Stimulated activated CD8-positive, alpha-beta memory T cell treated with anti-CD3 and anti-CD28 coated beads, Interleukin-15, amount 100 ng/mL, for 24 hours (primary cell): Measurements from ENCODE around the gene AXIN1.
"Not testable (repeated sequence)": the region's sequence is repeated elsewhere in the genome, so short reads cannot be mapped to it uniquely, and the experiment has no call there.

Source experiments
- DNase-seq: peaks from one replicate; pipeline ENCODE4 v3.0.0-alpha.2; 2020; ENCODE audit warnings: low read depth

Gene AXIN1, protein sequence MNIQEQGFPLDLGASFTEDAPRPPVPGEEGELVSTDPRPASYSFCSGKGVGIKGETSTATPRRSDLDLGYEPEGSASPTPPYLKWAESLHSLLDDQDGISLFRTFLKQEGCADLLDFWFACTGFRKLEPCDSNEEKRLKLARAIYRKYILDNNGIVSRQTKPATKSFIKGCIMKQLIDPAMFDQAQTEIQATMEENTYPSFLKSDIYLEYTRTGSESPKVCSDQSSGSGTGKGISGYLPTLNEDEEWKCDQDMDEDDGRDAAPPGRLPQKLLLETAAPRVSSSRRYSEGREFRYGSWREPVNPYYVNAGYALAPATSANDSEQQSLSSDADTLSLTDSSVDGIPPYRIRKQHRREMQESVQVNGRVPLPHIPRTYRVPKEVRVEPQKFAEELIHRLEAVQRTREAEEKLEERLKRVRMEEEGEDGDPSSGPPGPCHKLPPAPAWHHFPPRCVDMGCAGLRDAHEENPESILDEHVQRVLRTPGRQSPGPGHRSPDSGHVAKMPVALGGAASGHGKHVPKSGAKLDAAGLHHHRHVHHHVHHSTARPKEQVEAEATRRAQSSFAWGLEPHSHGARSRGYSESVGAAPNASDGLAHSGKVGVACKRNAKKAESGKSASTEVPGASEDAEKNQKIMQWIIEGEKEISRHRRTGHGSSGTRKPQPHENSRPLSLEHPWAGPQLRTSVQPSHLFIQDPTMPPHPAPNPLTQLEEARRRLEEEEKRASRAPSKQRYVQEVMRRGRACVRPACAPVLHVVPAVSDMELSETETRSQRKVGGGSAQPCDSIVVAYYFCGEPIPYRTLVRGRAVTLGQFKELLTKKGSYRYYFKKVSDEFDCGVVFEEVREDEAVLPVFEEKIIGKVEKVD

DNA sequence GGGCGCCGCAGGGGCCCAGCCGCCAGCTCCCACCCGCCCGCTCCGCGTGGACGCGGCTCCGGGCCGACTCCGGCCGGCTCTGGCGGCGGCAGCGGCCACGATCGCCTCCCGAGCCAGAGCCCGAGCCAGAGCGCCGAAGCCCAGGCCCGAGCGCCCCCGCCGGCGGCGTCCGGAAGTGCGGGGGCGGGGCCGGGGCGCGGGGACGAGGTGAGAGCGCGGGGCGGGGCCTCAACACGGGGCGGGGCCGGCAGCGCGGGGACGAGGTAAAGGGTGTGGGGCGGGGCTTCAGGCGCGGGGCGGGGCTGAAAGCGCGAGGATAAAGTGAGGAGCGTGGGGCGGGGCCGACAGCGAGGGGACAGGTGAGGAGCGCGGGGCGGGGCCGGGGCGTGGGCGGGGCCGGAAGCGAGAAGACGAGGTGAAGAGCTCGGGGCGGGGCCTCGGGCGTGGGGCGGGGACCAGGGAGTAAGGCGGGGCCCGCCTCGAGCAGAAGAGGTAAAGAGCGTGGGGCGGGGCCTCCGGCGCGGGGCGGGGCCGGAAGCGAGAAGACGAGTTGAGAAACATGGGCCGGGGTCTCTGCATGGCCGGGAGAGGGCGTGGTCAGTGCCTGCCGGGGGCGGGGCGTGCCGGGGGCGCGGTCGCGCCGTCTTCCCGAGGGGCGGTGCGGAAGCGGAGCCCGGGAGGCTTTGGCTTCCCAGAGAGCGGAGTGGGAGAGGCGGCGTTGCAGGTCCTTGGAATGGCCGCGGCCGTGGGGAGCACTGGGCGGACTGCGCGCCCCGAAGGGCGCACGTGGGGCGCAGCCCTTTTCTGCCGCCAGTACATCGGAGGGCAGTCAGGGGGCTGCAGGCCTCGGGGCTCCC is at the start of gene AXIN1:
AXIN1 (minus strand) TSS at position 177 of the 857 bp plus-strand sequence. CDS start 5,698 bp downstream, outside the sequence.
- peak; percentile 100 for DNase-seq

DNA sequence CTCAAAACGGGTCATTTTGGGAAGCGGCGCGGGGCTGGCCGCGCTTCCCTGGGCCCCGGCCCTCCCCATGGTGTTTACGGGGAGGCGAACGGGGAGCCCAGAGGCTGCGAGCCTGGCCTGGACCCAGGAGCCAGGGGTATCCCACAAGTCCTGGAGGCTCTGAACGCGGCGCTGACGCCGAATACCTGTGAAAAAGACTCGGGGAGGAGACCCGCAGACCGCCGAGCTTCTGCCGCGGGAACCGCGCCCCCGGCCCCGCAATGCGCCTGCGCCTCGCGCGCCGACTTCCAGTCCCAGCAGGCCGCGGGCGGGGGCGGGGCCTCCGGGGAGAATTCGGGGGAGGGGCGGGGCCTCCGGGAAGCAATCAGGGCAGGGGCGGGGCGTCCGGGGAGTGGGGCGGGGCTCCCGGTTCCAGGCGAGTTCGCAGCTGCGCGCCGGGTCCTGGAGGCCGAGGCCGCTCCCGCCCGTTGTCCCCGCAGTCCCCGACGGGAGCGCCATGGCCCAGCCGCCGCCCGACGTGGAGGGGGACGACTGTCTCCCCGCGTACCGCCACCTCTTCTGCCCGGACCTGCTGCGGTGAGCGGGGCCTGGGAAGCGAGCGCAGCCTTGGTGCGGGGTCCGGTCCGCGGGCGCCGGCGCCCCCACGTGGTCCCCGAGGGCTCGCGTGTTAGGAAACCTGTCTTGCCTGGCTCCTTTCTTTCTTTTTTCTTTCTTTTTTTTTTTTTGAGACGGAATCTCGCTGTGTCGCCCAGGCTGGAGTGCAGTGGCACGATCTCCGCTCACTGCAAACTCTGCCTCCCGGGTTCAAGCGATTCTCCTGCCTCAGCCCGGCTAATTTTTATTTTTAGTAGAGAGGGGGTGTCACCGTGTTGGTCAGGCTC is 49.2 kb upstream of the AXIN1 start, which contains the start of gene DECR2:
DECR2 (plus strand) TSS at position 418 of the 881 bp plus-strand sequence; CDS start at position 497, 79 bp downstream.
- peak; percentile 100 for DNase-seq

DNA sequence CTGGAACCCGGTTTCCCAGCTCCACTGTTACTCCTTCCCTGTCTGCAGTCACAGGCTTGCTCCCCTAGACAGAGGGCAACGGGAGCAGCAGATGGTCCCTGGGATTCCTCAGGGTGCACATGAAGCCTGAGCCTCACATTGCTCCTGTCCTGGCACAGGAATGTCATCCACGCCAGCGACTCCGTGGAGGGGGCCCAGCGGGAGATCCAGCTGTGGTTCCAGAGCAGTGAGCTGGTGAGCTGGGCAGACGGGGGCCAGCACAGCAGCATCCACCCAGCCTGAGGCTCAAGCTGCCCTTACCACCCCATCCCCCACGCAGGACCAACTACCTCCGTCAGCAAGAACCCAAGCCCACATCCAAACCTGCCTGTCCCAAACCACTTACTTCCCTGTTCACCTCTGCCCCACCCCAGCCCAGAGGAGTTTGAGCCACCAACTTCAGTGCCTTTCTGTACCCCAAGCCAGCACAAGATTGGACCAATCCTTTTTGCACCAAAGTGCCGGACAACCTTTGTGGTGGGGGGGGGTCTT is 47.6 kb upstream of the AXIN1 start:
- DNase-seq = no peak

DNA sequence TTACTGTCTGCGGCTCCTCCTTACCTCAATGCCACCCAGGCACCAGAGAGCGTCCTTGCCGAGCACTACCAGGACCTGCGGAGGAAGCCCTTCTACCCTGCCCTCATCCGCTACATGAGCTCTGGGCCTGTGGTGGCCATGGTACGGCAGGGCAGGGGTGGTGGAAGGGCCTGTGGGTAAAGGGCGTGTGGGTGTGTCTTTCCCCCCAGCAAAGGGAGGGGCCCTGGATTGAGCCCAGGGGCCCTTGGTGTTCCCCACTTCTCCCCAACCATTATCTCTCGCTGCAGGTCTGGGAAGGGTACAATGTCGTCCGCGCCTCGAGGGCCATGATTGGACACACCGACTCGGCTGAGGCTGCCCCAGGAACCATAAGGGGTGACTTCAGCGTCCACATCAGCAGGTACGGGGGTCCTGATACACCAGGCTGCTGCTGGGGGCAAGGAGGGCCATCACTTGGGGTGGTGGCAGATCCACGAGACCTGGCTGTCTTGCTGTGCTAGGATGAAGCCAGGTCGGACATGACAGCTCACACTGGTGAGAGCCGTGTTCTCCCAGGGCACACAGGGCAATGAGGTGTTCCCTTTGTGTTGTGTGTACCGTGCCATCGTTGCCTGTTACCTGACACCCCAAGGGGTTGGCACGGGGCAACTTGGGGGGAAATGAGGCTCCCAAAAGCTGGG is 47.0 kb upstream of the AXIN1 start:
- DNase-seq = no peak

DNA sequence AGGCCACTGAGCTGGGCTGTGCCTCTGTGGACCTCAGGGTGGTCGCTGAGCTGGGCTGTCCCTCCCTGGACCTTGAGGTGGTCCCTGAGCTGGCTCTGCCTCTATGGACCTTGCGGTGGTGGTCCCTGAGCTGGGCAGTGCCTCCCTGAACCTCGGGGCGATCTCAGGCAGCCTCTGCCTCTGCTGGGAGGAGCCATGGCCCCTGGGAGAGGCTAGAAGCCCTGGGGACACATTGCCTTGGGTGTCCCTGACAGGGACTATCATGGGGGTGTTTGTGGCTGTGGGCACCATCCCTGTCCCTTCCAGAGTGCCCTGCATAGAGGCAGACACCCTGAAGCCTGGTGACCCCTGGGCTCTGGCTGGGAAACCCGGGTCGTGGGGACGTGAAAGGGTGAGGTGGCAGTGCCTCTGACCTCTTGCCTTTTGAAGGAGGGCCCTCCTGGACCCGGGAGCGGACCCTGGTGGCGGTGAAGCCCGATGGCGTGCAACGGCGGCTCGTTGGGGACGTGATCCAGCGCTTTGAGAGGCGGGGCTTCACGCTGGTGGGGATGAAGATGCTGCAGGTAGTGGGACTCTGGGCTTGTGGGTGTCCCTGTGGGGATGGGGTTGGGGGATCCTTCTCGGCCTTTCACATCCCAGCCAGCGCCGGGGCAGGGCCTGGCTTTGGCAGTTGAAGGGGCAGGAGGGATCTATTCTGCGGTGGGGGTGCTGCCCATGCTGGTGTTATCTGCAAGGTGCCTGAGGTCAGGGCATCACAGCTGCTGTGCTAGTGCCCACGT is 46.2 kb upstream of the AXIN1 start:
- no peak for DNase-seq

DNA sequence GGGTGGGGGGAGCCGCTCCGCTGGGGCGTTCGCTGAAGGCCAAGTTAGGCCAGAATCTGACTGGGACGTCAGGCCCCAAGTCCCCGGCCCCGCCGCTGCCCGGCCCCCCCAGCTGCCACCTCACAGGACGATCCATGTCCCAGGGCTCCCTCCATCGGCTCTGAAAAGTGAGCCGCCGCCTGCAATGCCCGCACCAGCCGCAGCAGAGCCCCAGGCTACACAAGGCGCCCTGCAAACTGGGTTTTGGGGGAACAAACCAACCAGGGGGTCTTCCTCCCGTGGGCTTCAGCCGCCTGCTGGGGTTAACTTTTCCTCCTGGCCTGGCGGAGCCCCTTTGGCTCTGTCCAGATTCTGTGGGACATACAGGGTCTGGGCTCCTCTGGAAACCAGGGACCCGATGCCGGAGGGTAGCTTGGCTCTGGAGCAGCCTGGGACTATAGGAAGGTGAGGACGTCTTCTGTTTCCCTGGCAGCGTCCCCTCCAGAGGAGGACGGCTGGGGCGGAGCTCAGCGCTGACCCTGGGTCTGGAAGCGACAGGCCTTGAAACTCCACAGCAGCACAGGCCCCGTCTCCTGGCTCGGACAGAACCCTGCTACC is 45.3 kb upstream of the AXIN1 start:
- no peak for DNase-seq

DNA sequence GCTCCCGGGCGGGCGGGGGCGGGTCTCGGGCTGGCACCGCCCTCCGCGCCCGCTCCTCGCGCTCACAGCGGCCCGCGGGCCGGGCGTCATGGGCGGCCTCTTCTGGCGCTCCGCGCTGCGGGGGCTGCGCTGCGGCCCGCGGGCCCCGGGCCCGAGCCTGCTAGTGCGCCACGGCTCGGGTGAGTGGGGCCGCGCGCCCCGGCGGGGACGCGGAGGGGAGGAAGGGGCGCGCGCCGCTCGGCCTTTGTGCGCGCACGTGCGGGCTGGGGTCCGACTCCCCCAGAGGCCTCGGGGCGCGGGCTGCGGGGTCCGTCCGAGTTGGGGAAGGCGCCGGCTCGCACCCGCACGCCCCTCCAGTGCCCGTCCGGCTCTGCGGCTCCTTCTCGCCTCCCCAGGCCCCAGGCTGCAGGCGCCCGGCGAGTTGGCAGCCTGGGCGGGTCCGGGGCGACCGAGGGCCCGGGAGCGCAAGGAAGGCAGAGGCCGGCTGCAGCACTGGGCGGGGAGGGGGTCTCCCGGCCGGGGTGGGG is 44.7 kb upstream of the AXIN1 start, which contains the start of gene NME4:
NME4 (plus strand) TSS at position 65 of the 527 bp plus-strand sequence; CDS start at position 89, 24 bp downstream.
- DNase-seq = no peak

DNA sequence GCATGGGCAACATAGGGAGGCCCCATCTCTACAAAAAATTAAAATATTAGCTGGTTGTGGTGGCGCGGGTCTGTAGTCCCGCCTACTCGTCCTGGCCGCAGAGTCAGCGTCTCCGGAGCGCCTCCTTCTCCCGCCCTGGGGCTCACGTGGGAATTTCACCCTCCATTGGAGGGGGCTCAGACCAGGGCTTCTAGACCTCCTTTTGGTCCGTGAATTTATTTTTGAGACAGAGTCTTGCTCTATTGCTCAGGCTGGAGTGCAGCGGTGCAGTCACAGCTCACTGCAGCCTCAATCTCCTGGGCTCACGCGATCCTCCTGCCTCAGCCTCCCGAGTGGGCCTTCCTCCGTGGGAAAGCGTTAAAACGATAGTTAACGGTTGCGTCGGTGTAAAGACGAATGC is 44.1 kb upstream of the AXIN1 start:
- no peak for DNase-seq

DNA sequence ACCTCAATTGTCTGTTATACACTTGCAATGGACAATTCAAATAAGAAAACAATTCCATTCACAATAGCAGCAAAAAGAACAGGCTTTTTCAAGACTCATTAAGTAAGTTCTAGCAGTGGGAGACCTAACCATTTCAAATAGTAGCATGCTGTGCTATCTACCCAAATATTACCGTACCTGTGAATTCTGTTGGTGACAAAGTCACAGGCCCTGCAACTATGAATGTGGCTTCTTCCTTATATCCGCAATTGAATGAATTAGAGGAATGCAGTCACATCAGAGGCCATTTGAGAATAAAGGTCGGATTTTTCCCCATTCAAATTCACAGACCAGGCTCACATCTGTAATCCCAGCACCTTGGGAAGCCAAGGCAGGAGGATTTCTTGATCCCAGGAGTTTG is 43.7 kb upstream of the AXIN1 start:
- no peak for DNase-seq

DNA sequence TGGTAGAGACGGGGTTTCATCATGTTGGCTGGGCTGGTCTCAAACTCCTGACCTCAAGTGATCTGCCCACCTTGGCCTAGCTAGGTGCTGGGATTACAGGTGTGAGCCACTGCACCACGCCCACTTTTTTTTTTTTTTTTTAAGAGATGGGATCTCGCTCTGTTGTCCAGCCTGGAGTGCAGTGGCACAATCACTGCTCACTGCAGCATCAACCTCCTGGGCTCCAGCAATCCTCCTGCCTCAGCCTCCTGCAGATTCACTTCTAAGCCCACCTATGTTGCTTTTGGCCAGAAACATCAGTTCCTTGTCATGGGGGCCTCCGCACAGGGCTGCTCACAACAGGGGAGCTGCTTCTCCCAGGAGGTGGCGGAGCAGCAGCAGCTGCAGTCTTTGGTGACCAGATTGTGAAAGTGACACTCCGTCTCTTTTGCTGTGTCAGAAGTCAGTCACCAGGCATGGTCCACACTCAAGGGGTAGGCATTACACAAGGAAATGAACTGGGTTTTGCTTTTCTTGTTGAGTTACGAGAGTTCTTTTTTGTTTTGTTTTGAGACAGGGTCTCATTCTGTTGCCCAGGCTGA is 40.0 kb upstream of the AXIN1 start:
- no peak for DNase-seq

DNA sequence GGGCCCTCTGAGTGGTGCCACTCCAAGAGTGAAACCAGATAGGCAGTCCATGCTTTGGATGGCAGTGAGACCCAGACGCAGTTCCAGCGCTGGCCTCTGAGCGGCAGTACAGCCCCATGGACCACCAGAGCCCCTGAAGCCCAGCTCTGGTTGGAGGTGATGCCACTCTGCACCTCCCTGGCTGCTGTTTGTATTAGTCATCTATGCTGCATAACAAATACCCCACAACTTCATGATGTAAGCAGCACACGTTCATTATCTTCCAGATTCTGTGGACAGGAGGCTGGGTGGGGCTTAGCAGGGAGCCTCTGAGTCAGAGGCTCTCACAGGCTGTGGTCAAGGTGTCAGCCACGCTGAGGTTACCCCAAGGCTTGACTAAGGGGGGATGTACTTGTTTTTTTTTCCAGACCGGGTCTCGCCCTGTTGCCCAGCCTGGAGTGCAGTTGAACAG is 39.4 kb upstream of the AXIN1 start:
- peak; percentile 66 for DNase-seq

DNA sequence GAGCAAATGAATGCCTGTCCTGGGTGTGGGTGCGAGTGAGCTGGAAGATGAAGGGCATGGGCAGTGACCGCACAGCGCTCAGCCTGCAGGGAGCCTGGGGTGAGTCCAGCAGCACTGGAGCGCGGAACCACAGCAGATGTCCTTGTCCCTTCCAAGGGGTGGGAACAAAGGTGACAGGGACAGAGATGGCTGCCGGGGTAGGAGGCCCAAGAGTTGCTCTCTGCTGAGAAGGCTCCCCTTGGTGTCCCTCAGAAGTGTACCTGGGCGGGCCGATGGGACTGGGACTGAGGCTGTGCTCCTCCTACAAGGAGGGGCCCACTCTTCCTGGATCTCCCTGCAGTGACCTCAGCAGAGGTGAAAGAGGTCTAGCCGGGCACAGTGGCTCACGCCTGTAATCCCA is 36.8 kb upstream of the AXIN1 start:
- no peak for DNase-seq

DNA sequence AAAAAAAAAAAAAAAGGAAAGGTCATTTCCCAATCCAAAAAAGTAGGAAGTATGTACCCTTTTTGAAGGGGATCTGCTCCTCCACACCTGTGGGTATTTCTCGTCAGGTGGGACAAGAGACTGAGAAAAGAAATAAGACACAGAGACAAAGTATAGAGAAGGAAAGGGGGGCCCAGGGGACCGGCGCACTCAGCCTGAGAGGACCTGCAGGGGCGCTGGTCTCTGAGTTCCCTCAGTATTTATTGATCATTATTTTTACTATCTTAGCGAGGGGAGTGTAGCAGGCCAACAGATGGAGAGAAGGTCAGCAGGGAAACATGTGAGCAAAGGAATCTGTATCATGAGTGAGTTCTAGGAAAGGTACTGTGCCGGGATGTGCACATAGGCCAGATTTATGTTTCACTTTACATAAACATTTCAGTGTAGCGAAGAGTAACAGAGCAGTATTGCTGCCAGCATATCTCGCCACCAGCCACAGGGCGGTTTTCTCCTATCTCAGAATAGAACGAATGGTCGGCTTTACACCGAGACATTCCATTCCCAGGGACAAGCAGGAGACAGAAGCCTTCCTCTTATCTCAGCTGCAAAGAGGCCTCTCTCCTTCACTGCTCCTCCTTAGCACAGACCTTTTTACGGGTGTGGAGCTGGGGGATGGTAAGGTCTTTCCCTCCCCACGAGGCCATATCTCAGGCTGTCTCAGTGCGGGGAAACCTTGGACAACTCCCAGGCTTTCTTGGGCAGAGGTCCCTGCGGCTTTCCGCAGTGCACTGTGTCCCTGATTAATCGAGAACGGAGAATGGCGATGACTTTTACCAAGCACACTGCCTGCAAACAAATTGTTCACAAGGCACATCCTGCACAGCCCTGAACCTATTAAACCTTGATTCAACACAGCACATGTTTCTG is 35.5 kb upstream of the AXIN1 start:
- not testable (repeated sequence) for DNase-seq

DNA sequence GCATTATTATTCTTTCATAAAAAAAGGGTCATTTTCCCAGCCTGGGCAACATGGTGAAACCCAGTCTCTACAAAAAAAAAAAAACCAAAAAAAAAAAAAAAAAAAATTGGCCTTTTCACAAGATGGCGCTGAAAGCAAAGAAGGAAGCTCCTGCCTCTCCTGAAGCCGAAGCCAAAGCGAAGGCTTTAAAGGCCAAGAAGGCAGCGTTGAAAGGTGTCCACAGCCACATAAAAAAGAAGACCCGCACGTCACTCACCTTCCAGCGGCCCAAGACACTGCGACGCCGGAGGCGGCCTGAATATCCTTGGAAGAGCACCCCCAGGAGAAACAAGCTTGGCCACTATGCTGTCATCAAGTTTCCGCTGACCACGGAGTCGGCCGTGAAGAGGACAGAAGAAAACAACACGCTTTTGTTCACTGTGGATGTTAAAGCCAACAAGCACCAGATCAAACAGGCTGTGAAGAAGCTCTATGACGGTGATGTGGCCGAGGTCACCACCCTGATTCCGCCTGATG is 34.2 kb upstream of the AXIN1 start:
- no peak for DNase-seq

DNA sequence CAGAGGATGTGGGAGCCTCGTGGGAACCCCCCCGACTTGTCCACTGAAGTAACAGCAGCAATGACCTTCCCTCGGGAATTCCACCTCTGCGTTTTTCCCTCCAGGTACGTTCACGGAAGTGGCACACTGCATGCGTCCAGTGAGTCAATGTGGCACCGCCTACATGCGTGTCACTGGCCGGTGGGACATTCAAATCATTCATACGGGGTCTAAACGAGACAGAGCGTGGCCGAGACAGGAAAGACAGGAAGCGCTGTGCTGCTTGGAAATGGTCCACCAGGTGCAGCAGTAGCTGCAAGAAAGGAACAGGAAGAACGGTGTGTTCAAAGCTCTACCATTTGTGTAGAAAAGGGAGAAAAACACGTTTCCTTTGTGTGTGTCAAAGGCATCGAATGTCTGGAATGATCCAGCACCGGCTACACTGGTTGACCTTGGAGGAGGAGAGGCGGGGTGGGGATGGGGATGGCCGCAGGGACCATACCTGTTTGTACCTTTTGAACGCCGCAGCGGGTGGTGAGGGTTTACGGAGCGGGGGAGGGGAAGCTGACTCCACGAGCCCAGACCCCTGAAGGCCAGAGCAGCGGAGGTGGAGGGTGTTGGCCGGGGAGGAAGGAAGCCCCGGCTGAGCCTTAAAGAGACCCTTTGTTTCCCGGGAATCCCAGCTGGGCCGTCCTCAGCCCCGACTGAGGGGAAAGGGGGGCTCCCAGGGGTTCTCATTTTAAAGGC is 31.0 kb upstream of the AXIN1 start:
- DNase-seq = no peak
